Measurements from ENCODE around the gene ATP11B. TPM values are rescaled to one million over a fixed set of nuclear protein-coding genes. Genes with fewer than 3 reads are reported as not detected.

ATP11B gene
- total RNA-seq, 6 donors from 2014 or later, result 56.4 to 102 (median 83.2) TPM

DNA sequence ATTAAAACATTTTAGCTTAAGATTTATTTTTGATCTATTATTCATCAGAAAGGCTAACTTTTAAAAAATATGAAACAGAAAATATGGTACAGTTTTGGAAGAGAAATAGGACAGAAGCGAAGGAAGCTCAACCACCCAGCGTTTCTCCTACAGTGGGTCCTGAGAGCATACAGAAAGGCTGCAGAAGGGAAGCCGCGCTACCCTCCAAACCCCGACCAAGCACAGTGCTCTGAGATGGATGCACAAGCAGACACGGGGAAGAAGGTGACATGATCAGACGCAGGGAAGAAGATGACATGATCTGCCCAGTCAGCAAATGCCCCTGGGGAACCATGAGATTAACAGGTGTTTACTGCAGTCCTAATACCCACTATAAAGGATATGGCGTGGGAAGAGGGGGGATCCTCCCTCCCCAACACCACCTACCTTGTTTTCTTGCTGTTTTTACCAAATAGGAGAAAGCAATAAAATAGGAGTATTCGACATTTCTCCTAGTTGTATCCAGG, 172.6 kb downstream of the ATP11B start:
- H3K9me3 ChIP-seq, result no peaks in the 10 kb centered on the region
- ATAC-seq (ENCODE audit: low FRiP score in 2 of 2), result no peak
- H3K4me3 ChIP-seq, result no peak overlapping the region
- H3K36me3 ChIP-seq, result peaks cover 0 to 9% (median 6%) of the 10 kb centered on the region in 4 donors
- peaks cover 15 to 25% (median 22%) of the 10 kb centered on the region in 4 donors for H3K4me1 ChIP-seq
- no peak overlapping the region for H3K27ac ChIP-seq
- WGBS, 2 donors, result 90% methylated on average over 9 of the region's 9 CpGs
- TF ChIP-seq POLR2AphosphoS5 (IDR thresholded peaks at IDR 0.05) (no peak), POLR2A (IDR thresholded peaks at IDR 0.05) (no peak), EP300 (IDR thresholded peaks at IDR 0.05) (no peak)
- TF ChIP-seq, protein P1, sequence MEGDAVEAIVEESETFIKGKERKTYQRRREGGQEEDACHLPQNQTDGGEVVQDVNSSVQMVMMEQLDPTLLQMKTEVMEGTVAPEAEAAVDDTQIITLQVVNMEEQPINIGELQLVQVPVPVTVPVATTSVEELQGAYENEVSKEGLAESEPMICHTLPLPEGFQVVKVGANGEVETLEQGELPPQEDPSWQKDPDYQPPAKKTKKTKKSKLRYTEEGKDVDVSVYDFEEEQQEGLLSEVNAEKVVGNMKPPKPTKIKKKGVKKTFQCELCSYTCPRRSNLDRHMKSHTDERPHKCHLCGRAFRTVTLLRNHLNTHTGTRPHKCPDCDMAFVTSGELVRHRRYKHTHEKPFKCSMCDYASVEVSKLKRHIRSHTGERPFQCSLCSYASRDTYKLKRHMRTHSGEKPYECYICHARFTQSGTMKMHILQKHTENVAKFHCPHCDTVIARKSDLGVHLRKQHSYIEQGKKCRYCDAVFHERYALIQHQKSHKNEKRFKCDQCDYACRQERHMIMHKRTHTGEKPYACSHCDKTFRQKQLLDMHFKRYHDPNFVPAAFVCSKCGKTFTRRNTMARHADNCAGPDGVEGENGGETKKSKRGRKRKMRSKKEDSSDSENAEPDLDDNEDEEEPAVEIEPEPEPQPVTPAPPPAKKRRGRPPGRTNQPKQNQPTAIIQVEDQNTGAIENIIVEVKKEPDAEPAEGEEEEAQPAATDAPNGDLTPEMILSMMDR (IDR thresholded peaks at IDR 0.05), result no peak
- no peak for DNase-seq
- no peaks in the 10 kb centered on the region for H3K27me3 ChIP-seq

DNA sequence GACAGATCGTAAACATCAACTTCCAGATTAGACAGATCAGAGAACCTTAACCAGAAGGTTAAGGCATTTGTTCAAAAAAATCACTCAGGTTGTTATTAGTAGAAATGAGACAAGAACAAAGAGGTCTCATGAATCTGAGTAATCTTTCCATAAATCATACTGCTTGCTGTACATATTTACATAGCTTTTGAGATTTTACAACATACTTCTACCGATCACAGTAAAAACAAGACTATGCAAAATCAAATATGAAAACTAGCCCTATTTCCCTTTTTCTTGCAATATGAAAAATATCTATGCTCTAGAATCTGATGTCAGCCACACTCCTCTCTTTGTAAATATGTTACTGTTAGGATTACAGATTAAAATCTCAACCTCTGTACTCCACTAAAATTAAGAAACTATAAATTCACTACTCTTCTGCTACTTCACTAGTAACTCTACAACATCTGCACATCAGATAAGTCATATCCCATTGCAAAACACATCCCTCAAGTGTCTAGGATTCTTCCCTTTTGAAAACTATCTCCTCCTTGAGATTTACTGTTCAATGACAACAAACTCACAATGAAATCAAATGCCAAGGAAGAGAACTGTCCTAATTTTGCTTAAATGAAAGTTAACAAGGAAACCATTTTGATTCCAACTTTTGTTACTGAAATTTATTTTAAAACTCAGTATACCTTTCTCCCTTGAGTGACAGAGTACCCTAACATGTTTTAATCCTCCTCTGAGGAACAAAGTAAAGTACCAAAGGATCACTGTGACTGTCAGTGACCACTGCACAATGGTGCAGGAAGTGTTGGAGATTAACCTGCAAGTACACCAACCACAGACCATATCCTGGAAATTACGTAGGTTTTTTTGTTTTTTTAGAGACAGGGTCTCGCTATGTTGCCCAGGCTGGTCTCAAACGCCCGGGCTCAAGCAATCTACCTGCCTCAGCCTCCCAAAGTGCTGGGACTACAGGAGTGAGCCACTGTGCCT, 174.2 kb downstream of the ATP11B start:
- Histone ChIP-seq H3K36me3 (peaks cover 0 to 5% (median 1%) of the 10 kb centered on the region in 4 donors), H3K4me1 (peaks cover 15 to 23% (median 20%) of the 10 kb centered on the region in 4 donors), H3K27me3 (no peaks in the 10 kb centered on the region), H3K4me3 (no peak overlapping the region), H3K27ac (no peak overlapping the region), H3K9me3 (no peaks in the 10 kb centered on the region)
- TF ChIP-seq POLR2AphosphoS5 (IDR thresholded peaks at IDR 0.05) (no peak), EP300 (IDR thresholded peaks at IDR 0.05) (no peak), POLR2A (IDR thresholded peaks at IDR 0.05) (no peak)
- TF ChIP-seq, protein P1 (IDR thresholded peaks at IDR 0.05), result no peak
- WGBS, 2 donors, result 75% methylated on average over 6 of the region's 6 CpGs
- DNase-seq, result no peak
- ATAC-seq (ENCODE audit: low FRiP score in 2 of 2), result no peak

- no peaks in the 10 kb centered on the region for H3K36me3 ChIP-seq
- DNase-seq (no peak), ATAC-seq (ENCODE audit: low FRiP score in 2 of 2) (no peak)
- no peaks in the 10 kb centered on the region for H3K27me3 ChIP-seq
- no peak overlapping the region for H3K27ac ChIP-seq
- no peak overlapping the region for H3K4me3 ChIP-seq
- TF ChIP-seq, protein P1 (IDR thresholded peaks at IDR 0.05), result no peak
- TF ChIP-seq POLR2A (IDR thresholded peaks at IDR 0.05), result no peak
- TF ChIP-seq EP300 (IDR thresholded peaks at IDR 0.05), result no peak
- TF ChIP-seq POLR2AphosphoS5 (IDR thresholded peaks at IDR 0.05), result no peak
- H3K4me1 ChIP-seq, result peaks cover 15 to 23% (median 18%) of the 10 kb centered on the region in 4 donors
- no peaks in the 10 kb centered on the region for H3K9me3 ChIP-seq
Observed at GRCh38 chr3:182969277-182969676, 176.0 kb downstream of the ATP11B start.

DNA sequence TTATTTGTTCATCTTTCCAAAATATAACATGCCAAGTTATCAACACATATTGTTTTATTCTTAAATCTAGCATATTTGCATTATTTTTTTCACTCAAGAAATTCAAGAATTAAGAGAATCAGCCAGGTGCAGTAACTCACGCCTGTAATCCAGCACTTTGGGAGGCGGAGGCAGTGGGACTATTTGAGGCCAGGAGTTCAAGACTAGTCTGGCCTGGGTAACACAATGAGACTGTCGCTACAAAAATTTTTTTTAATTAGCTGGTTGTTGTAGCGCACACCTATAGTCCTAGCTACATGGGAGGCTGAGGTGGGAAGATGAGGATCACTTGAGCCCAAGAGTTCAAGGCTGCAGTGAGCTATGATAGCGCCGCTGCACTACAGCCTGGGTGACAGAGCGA, 176.5 kb downstream of the ATP11B start:
- ATAC-seq (ENCODE audit: low FRiP score in 2 of 2) (no peak), DNase-seq (no peak)
- H3K27me3 ChIP-seq, result no peaks in the 10 kb centered on the region
- peaks cover 15 to 23% (median 18%) of the 10 kb centered on the region in 4 donors for H3K4me1 ChIP-seq
- WGBS, 2 donors, result 96% methylated on average over 7 of the region's 7 CpGs
- no peak overlapping the region for H3K4me3 ChIP-seq
- H3K9me3 ChIP-seq, result no peaks in the 10 kb centered on the region
- TF ChIP-seq EP300 (IDR thresholded peaks at IDR 0.05), result no peak
- TF ChIP-seq, protein P1 (IDR thresholded peaks at IDR 0.05), result no peak
- TF ChIP-seq POLR2AphosphoS5 (IDR thresholded peaks at IDR 0.05), result no peak
- no peak for TF ChIP-seq POLR2A (IDR thresholded peaks at IDR 0.05)
- no peak overlapping the region for H3K27ac ChIP-seq
- no peaks in the 10 kb centered on the region for H3K36me3 ChIP-seq
